ENCODE results near the gene UBN1. TPM values are rescaled to one million over a fixed set of nuclear protein-coding genes. Genes with fewer than 3 reads are reported as not detected.

UBN1 gene, protein sequence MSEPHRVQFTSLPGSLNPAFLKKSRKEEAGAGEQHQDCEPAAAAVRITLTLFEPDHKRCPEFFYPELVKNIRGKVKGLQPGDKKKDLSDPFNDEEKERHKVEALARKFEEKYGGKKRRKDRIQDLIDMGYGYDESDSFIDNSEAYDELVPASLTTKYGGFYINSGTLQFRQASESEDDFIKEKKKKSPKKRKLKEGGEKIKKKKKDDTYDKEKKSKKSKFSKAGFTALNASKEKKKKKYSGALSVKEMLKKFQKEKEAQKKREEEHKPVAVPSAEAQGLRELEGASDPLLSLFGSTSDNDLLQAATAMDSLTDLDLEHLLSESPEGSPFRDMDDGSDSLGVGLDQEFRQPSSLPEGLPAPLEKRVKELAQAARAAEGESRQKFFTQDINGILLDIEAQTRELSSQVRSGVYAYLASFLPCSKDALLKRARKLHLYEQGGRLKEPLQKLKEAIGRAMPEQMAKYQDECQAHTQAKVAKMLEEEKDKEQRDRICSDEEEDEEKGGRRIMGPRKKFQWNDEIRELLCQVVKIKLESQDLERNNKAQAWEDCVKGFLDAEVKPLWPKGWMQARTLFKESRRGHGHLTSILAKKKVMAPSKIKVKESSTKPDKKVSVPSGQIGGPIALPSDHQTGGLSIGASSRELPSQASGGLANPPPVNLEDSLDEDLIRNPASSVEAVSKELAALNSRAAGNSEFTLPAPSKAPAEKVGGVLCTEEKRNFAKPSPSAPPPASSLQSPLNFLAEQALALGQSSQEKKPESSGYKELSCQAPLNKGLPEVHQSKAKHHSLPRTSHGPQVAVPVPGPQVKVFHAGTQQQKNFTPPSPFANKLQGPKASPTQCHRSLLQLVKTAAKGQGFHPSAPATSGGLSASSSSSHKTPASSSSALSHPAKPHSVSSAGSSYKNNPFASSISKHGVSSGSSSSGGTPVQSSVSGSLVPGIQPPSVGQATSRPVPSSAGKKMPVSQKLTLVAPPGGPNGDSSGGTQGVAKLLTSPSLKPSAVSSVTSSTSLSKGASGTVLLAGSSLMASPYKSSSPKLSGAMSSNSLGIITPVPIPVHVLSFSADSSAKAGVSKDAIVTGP (N-terminal part only)
- total RNA-seq, result 16.1 and 18.0 TPM in 2 replicates

GRCh38 chr16:4846901-4847773 lies at the start of gene UBN1, which contains the start of gene GLYR1:
UBN1 (plus strand) TSS chr16:4847481; CDS start chr16:4852918, 5,437 bp downstream.
GLYR1 (minus strand) TSS chr16:4847288; CDS start chr16:4847265, 23 bp downstream.

DNA sequence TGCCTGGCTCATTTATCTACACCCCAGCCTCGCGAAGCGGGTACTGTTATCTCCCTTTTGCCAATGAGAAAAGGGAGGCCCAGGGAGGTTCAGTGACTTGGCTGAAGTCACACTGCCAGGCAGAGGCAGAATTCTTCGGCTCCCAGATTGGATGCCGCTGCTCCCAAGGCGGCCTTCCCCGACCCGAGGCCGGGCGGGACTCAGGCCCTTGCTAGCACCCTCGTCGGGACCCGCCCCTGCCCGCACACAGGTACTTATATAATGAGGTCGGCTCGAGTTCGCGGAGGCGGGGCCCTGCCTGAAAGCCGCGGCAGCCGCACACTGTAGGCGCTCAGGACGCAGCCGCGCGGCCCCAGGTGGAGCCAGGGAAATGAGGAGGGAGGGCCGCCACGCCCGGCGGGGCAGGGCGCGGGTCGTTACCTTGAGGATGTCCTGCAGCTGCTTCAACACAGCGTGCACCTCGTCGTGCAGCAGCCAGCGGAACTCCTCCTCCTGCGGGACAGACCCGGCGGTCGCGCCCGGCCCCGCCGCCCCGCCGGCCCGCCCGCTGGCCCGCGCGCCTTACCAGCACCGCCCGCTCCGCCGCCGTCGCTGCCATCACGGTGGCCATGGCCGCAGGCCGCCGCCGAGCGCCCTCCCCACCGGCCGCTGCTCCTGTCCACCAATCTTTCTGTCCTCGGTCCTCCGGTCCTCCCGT lies 45.2 kb upstream of the UBN1 start, which contains the start of gene ROGDI:
Gene ROGDI (minus strand): TSS at position 672 of the 697 bp plus-strand sequence. CDS start 62 bp downstream, at position 610.

Other genes starting within 250 kb of the UBN1 start
- 8.6 and 11.0 TPM in 2 replicates for gene UBALD1, start 232.6 kb upstream of the UBN1 start, total RNA-seq
- gene MGRN1, start 222.7 kb upstream of the UBN1 start, total RNA-seq, result 26.0 and 28.9 TPM in 2 replicates
- 22.9 and 23.8 TPM in 2 replicates for gene NUDT16L1, start 153.9 kb upstream of the UBN1 start, total RNA-seq
- 10.4 and 10.8 TPM in 2 replicates for gene ANKS3, start 113.2 kb upstream of the UBN1 start, total RNA-seq
- gene DNAAF8, start 112.9 kb upstream of the UBN1 start, total RNA-seq, result 0.30 and 1.5 TPM in 2 replicates
- 7.9 and 8.6 TPM in 2 replicates for gene ZNF500, start 80.3 kb upstream of the UBN1 start, total RNA-seq
- gene SEPTIN12, start 59.1 kb upstream of the UBN1 start, total RNA-seq, result not detected in 2 replicates
- gene SMIM22, start 52.1 kb upstream of the UBN1 start, total RNA-seq, result not detected in 2 replicates
- gene ROGDI, start 44.8 kb upstream of the UBN1 start, total RNA-seq, result 18.3 and 27.1 TPM in 2 replicates
- 39.5 and 44.4 TPM in 2 replicates for gene GLYR1, start 193 bp upstream of the UBN1 start, total RNA-seq
- gene PPL, start 89.7 kb downstream of the UBN1 start, total RNA-seq, result 4.8 and 6.9 TPM in 2 replicates
- 0.17 TPM in 1 of 2 replicates, not detected in the other for gene SEC14L5, start 110.8 kb downstream of the UBN1 start, total RNA-seq
- 18.3 and 26.7 TPM in 2 replicates for gene NAGPA, start 186.5 kb downstream of the UBN1 start, total RNA-seq
- 0.15 and 0.17 TPM in 2 replicates for gene C16orf89, start 218.5 kb downstream of the UBN1 start, total RNA-seq
- gene ALG1, start 224.4 kb downstream of the UBN1 start, total RNA-seq, result 33.6 and 35.1 TPM in 2 replicates